Medulla oblongata (tissue), 1 donor: ENCODE results near the gene CCDC91.
"Not testable (repeated sequence)": the region's sequence is repeated elsewhere in the genome, so short reads cannot be mapped to it uniquely, and the experiment has no call there.

ENCODE experiments used
- DNase-seq: peaks from one replicate; pipeline ENCODE4 v3.0.0-alpha.2; 2015; ENCODE audit errors: extremely low spot score

The CCDC91 gene

DNA sequence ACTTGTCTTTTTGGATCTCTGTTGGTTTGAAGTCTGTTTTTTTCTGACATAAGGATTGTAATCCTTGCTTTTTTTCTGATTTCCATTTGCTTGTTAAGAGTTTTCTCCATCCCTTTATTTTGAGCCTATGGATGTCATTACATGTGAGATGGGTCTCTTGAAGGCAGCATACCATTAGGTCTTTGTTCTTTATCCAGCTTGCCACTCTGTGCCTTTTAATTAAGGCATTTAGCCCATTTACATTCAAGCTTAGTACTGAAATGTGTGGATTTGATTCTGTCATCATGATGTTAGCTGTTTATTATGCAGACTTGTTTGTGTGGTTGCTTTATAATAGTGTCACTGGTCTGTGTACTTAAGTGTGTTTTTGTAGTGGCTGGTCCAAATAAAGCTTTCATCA lies 100.0 kb downstream of the CCDC91 start:
- no peak for DNase-seq

DNA sequence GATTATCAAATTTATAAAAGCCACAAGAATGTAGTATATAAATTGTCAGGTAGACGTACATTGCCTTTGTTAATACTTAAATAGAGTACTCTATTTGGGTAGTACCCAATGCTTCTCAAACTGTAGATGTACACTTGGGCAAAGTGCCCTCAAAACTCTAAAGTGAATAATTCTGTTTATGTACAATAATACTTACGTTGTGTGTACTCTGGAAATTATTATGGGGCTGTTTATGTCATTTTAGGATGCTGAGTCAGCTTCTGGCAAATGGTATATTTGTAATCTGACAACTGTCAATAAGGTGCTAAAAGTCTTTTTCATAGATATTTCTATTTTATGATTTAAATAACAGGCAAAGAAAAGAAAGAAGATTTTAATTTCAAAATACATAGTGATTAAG lies 102.4 kb downstream of the CCDC91 start:
- DNase-seq: no peak

DNA sequence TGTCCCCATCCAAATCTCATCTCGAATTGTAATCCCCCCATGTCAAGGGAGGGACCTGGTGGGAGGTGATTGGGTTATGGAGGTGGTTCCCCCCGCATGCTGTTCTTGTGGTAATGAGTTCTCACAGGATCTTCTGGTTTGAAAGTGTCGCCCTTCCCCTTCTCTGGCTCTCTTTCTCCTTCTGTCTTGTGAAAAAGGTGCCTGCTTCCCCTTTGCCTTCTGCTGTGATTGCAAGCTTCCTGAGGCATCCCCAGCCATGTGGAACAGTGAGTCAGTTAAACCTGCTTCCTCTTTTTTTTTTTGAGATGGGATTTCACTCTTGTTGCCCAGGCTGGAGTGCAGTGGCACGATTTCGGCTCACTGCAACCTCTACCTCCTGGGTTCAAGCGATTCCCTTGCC lies 104.0 kb downstream of the CCDC91 start:
- DNase-seq: no peak

DNA sequence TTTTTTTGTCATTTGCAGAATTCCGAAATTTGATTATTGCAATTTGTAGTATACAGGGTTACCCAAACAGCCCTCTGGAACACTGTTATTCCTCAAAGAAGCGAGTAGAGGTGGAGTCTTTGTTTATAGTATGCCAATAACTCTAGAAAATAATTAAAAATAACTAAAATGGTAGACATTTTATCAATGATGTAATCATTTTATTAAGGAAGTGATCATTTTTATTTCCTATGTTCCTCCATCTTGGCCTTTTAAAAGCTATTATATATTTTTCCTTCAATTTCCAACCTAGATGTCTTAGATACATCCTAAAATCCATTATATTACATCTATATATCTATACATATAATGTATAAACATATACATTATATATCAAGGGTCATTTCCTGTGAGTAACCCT lies 106.0 kb downstream of the CCDC91 start:
- no peak for DNase-seq

DNA sequence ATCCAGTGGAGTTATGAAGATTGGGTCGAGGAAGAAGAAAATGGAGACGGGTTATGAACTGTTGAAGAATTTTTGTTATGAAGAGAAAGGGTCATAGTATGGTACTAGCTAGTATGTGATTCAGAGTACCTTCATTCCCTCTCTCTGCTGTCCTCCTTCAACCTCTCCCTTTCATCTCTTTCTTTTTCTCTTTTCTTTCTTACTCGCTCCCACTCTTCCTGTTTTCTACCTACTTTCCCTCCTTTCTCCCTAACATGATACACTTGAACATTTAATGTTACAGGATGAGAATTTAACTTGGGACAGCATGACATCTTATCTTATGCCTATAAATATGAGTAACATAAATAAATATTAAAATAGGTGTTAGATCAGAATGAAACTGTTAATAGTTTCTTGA lies 112.9 kb downstream of the CCDC91 start:
- DNase-seq: no peak

DNA sequence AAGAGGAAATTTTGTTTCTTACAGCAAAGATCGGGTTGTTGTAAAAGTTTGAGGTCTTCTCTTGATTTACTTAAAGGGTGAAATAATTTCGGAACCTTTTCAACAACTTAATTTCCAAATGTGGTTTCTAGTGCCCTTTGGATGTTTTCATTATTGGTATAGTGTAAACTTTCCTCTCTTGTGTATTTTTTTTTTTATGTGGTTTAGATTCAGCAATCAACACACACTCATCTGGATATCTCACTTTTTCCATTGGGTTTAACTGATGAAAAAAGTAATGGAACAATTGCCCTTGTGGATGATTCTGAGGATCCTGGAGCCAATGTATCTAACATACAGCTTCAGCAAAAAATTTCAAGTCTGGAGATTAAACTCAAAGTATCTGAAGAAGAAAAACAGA lies 116.3 kb downstream of the CCDC91 start:
- DNase-seq: no peak

DNA sequence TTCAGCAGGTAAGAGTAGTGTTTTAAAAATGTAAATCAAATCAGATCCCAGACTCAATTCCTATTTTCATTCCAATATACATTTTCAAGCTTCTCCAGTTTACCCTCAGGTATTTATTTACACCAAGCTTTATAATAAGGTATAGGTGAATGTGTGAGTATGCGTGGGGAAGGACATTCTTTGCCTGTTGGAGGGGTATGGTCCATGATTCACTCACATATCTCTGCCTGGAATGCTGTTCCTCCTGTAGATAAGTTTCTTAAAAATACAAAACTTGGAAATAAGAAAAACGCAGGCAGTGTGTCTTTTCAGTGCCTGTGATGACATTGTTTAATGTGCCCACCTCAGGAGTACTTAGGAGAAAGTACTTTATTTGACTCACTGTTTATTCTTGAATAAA lies 118.6 kb downstream of the CCDC91 start:
- DNase-seq: no peak

DNA sequence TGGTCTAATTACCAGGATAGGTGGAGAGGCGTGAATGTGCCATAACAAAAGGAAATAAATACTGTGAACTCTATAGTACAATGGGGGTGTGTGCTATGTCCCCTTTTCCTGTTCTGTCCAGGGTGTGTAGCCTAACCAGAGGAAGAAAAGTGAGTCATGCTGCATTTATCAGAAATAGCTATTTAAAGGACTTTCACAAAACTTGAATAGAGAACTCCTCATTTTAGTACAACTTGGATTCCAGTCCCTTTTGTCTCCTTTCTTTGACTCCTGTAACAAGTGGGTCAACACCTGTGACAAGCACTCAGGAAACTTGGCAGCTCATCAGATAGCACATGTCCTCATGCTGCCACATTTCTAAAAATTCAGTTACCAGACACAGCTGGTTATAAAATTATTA lies 123.4 kb downstream of the CCDC91 start:
- no peak for DNase-seq

DNA sequence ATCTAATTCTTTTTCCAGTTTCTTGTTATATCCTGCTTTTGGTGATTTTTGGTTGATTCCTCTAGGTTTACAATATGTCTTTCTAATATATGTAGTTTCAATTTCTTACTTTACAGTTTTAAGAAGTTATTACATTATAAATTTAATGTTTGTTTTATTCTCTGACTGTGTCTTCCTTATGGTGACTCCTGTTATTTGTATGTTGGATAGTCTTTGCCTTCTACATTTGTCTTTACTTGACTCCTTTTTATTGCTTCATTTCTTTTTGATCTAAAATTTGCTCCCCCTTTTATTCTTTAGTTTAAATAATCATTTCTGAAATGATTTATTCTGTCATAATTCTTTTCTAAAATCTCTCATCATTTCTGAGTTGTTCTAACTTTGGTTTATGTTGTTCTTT lies 125.8 kb downstream of the CCDC91 start:
- DNase-seq: no peak

DNA sequence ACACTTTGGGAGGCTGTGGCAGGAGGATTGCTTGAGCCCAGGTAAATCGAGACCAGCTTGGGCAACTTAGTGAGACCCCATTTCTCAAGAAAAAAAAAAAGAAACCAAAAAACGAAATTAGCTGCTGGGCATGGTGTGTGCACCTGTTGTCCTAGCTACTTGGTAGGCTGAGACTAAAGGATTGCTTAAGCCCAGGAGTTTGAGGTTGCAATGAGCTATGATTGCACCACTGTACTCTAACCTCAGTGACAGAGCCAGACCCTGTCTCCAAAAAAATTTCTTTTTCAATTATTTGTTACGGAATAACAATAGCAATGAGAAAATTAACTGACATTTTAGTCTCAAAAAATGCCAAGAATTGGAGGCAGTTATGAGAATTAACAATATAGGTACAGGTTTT lies 128.0 kb downstream of the CCDC91 start:
- DNase-seq: no peak

DNA sequence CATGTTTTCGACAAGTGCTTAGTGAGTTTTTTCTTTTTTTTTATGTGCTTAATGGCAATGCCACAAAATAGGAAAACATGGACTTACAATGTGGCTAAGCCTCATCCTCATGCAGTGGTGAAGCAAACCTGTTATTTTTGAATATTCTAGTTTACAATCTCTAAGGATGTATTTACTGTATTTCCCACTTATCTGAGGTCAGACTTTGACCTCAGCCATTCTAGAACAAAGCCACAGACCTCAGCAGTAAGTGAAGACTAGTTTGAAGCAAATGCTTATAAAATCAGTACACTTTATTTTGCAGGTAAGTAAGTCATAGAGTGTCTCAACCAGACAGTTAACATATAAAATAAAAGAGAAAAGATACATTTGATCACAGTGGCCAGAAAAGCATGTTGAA lies 130.1 kb downstream of the CCDC91 start:
- DNase-seq: no peak

DNA sequence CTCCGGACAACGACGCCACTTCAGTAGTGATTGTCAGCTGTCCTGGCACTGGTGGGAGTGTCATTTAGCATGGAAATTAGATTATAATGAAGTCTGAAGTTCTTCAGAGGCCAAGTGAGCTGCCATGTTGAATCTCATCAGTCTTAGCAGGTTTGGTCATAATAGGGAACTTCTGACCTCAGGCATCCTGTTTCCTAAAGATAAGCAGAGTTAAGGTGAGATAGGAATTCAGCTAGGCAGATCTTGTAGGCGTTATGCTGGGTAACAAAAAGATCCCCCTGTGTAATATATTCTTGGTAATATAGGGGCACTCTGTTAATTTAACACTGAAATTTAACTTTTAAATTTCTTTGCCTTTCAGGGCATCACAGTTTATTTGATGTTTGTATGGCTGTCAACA lies 137.5 kb downstream of the CCDC91 start:
- DNase-seq: no peak

DNA sequence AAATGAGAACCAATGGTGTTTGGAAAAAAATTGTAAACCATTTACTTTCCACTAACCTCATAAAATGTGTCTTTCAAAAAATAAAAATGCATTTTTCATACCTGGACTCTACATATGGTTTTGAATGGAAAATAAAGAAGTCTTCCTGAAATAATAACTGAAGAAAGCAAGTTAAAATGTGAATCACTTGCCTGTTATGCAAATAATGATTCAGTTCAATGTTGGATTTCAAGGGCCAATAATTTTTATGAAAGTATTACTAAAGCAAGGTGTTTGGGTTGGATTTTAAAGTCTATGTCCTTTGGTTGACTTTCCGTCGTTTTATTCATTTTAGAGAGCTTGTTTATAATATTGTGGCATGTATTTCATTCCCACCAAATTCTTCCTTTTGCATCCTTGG lies 138.7 kb downstream of the CCDC91 start:
- no peak for DNase-seq

DNA sequence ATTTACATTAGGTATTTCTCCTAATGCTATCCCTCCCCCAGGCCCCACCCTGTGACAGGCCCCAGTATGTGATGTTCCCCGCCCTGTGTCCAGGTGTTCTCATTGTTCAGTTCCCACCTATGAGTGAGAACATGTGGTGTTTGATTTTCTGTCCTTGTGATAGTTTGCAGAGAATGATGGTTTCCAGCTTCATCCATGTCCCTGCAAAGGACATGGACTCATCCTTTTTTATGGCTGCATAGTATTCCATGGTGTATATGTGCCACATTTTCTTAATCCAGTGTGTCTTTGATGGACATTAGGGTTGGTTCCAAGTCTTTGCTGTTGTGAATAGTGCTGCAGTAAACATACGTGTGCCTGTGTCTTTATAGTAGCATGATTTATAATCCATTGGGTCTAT lies 139.5 kb downstream of the CCDC91 start:
- DNase-seq: not testable (repeated sequence)

DNA sequence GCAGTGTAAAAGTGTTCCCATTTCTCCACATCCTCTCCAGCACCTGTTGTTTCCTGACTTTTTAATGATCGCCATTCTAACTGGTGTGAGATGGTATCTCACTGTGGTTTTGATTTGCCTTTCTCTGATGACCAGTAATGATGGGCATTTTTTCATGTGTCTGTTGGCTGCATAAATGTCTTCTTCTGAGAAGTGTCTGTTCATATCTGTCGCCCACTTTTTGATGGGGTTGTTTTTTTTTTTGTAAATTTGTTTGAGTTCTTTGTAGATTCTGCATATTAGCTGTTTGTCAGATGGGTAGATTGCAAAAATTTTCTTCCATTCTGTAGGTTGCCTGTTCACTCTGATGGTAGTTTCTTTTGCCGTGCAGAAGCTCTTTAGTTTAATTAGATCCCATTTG lies 140.0 kb downstream of the CCDC91 start:
- DNase-seq: not testable (repeated sequence)

DNA sequence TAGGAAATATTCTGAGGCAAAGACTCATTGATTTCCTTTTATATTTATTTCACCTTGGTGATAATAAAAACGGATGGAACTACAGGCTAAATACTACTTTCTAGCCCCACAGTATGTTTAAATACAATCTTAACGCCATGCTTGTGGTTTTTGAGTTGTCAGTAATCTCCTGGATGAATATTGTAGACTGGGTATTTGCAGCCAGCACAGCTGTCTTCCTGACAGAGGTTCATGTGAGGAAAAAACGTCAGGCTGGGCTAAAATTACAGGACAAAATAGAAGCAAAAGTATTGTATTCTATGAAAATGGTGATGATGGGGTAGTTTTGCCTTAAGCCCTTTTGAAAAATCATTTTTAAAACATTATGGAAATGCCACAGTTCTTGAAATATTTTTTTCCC lies 140.9 kb downstream of the CCDC91 start:
- DNase-seq: no peak

DNA sequence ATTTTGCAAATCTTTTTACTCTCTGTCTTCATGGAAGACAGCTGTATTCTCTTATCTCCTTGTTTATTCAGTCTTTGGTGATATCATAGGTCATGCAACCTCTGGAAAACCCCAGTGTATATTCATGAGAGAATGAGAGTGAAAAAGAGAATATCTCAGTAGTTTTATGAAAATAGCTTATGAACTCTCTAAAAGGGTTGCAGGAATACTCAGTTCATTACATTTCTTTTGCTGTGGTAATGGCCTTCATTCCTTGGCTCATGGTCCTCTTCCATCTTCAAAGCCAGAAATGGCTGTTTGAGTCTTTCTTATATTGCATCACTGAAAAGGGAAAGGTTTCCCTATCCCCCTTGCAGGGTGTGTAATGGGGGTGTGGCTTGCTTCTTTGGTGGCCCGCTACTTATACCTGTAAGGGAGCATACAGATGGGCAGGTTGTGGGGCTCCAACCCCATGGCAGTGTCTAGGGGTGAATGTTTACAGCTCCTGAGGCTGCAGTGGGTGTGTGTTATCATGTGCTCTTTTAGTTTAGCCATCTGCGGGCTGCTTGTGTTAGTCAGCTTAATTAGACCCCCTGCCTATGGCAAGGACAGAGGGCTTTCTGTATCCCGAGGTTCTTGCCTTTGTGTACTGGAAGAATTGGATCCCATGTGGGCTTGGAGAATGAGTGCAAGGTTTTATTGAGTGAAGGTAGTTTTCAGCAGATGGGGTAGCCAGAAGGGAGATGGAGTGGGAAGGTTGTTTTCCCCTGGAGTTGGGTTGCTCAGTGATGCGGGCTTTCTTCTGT lies 150.2 kb downstream of the CCDC91 start:
- DNase-seq: no peak

DNA sequence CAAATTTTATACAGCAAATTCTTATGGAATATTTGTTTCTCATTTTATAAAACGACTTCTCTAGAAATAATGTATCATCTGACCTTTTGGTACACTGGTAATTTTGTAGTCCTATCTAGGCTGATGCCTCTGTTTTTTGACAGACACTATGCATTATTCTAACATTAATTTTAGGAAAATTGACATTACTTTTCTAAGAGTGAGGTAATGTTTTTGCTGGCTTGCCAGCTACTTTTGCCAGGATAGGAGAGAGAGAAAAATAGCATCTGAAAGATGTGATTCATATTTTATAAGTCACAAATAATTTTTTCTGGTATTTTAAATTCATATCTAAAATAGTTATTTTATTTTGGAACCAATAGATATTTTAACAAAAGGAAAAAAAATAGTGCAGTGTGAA lies 153.5 kb downstream of the CCDC91 start:
- DNase-seq: no peak

DNA sequence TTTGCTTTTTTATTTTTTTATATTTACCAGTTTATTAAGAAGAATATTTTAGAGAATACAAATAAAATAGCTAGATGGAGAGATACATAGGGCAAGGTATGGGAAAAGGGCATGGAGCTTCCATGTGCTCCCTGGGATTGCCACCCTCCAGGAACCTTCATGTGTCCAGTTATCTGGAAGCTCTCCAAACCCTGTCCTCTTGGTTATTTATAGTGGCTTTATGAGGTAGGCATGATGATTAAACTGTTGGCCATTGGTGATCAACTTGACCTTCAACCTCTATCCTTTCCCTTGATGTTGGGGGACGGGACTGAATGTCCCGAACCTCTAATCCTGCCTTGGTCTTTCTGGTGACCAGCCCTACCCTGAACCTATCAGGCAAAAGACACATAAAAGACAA lies 156.3 kb downstream of the CCDC91 start:
- no peak for DNase-seq

DNA sequence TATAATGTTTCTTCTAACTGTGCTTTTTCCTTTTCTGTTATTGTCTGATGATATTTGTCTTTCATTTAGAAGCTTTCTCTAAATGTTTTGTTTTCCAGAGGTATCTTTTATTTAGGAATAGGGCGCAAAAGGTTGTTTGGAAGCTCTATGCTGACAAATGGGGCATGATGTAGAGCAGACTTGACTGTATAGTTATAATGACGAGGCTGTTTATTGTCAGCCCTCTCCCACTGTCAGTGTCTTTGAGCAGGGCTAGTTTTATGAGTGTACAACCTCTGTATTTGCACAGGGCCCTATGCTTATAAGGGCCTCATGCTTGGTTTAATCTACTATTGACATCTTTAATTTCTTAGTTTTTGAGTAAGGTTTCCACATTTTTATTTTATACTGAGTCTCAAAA lies 158.9 kb downstream of the CCDC91 start:
- no peak for DNase-seq

DNA sequence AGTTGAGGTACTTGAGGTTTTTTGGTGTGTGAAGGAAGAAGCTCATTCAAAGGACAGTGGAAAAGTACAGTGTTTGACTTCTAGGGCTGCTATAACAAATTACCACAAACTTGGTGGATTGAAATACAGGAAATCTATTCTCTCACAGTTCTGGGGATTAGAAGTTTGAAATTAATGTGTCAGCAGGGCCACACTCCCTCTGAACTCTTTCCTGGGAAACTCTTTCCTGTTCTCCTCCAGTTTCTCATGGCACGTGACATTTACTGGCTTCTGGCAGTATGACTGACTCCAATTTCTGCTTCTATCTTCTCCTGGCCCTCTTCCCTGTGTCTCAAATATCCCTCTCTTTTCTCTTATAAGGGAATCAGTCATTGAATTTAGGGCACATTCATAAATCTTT lies 160.2 kb downstream of the CCDC91 start:
- DNase-seq: no peak

DNA sequence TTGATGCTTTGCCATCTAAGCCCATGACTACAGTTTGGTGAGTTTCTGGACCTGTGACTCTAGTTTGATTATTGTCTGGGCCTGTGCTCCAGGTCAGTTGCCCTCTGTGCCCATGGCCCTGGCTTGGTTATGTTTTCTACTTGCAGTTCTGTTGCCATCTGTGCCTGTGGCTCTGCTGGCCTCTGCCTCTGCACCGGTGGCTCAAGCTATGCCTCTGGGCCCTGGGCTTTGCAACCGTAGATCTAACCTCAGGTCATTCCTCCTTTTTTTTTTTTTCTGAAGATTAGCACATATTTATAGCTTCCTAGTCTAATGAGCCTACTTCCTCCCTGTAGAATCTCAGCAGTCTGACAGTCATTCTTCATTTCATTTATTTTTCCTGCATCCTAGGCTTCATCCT lies 161.2 kb downstream of the CCDC91 start:
- no peak for DNase-seq

DNA sequence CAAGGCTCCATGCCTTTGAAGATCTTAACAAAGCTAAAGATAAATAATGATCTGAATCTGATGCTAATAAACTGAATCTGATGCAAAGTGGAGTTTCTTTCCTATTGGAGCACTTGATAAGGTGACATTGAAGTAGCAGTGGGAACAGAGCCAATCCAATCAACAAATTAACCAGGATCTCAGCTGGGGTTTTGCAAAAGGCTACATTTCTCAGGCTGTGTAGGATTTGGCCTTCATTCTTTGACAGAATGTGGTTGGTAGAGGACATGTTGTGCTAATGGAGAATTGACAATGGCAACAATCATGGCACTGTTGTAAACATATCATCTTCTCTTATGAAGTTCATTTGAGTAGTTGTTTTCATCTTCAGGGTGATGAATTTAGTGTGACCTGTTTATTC lies 164.9 kb downstream of the CCDC91 start:
- DNase-seq: no peak

DNA sequence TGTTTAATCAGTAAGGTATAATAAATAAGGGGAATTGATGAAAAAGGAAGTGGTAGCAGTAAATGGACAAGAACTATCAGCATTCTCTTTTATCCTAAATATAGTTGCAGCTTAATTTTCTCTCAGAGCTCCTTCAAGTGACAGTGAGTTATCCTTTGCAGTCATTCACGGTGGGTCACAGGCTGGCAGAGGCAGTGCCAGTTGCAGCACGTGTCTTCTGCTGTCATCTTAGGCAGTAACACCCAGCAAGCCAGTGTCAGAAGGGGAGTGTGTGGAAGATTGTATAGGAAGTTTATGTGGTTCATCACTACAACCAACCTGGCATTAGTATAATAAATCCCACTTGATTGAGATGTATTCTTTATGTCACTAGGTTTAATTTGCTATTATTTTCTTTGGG lies 170.0 kb downstream of the CCDC91 start:
- DNase-seq: peak; percentile 9
